Keratinocyte (primary cell): ENCODE measurements around the gene PHPT1. TPM values are rescaled to one million over a fixed set of nuclear protein-coding genes. Genes with fewer than 3 reads are reported as not detected.

Source experiments
- DNase-seq: peaks from one replicate; pipeline ENCODE4 v3.0.0-alpha.2; 2011; ENCODE audit warnings: low read depth, missing footprints, low spot score
- FAIRE-seq: peaks from 2 replicates; lab custom pipeline; 2011; peaks lifted over from hg19 to GRCh38; lab: Jason Lieb, UNC
- H2AFZ ChIP-seq: 2 replicates; pipeline ENCODE4 v1.6.0; 2012; ENCODE audit warnings: low read length, control low read depth, inconsistent platforms; ENCODE audit not compliant: control insufficient read depth
- H3K27ac ChIP-seq: 2 replicates; pipeline ENCODE4 v1.5.1; 2011; ENCODE audit warnings: low read length; ENCODE audit not compliant: control insufficient read depth, insufficient read depth
- H3K27me3 ChIP-seq: 3 replicates; pipeline ENCODE4 v1.6.0; 2011; ENCODE audit warnings: low read length; ENCODE audit not compliant: control insufficient read depth, insufficient read depth; ENCODE audit errors: extremely low read depth
- H3K36me3 ChIP-seq, 2 experiments: 2 replicates in 1 of 2; 3 replicates in 1 of 2; pipeline ENCODE4 v1.5.1; 2011; ENCODE audit warnings: low read length in 2 of 2, mild to moderate bottlenecking in 1 of 2; ENCODE audit not compliant: control insufficient read depth in 2 of 2, insufficient read depth in 2 of 2; ENCODE audit errors: extremely low read depth in 1 of 2
- H3K4me1 ChIP-seq: 3 replicates; pipeline ENCODE4 v1.5.1; 2011; ENCODE audit warnings: low read length; ENCODE audit not compliant: control insufficient read depth, insufficient read depth; ENCODE audit errors: extremely low read depth
- H3K4me2 ChIP-seq: 3 replicates; pipeline ENCODE4 v1.6.0; 2011; ENCODE audit warnings: low read depth, low read length; ENCODE audit not compliant: control insufficient read depth, insufficient read depth; ENCODE audit errors: extremely low read depth
- H3K4me3 ChIP-seq, 3 experiments: fragments of 200-600 bp in 1 of 3; sonication (generic) in 1 of 3; 2 replicates in 2 of 3; 3 replicates in 1 of 3; pipeline ENCODE4 v1.5.1; 2011 to 2016; ENCODE audit warnings: low read length in 3 of 3, mild to moderate bottlenecking in 3 of 3, control low read depth in 2 of 3, inconsistent platforms in 1 of 3, low read depth in 1 of 3, mixed read lengths in 1 of 3, mixed run types in 1 of 3, moderate library complexity in 1 of 3; ENCODE audit not compliant: control insufficient read depth in 2 of 3, insufficient read depth in 2 of 3; ENCODE audit errors: extremely low read depth in 1 of 3
- H3K79me2 ChIP-seq: 2 replicates; pipeline ENCODE4 v1.6.0; 2012; ENCODE audit warnings: low read length; ENCODE audit not compliant: control insufficient read depth, insufficient read depth
- H3K9ac ChIP-seq: 3 replicates; pipeline ENCODE4 v1.6.0; 2011; ENCODE audit warnings: low read length; ENCODE audit not compliant: control insufficient read depth, insufficient read depth; ENCODE audit errors: extremely low read depth
- H3K9me1 ChIP-seq: 3 replicates; pipeline ENCODE4 v1.6.0; 2011; ENCODE audit warnings: low read length; ENCODE audit not compliant: control insufficient read depth, insufficient read depth; ENCODE audit errors: extremely low read depth
- H3K9me3 ChIP-seq: 2 replicates; pipeline ENCODE4 v1.5.1; 2012; ENCODE audit warnings: low read depth, low read length; ENCODE audit not compliant: control insufficient read depth
- H4K20me1 ChIP-seq: 3 replicates; pipeline ENCODE4 v1.6.0; 2011; ENCODE audit warnings: low read length; ENCODE audit not compliant: control insufficient read depth, insufficient read depth; ENCODE audit errors: extremely low read depth
- EZH2 ChIP-seq: IDR thresholded peaks from one replicate; pipeline ENCODE4 v1.6.1; 2012; ENCODE audit warnings: inconsistent platforms, mild to moderate bottlenecking, low read length, moderate library complexity
- dilution Hi-C: fragments of 300-500 bp; cut with MboI; formaldehyde crosslinking; loops from one replicate; pipeline ENCODE4 v1.7.0; 2020; ENCODE audit warnings: low sequenced_read_pairs; ENCODE audit not compliant: extremely low pct_ligation_motif_present
- polyA plus RNA-seq, 5 experiments: library from polyadenylated mRNA; depleted of rRNA in 3 of 5; stranded (reverse) in 3 of 5; stranded (forward) in 1 of 5; unstranded in 1 of 5; fragments of >200 nt; gene quantifications; 1 replicate in 1 of 5; 2 replicates in 3 of 5; 3 replicates in 1 of 5; pipeline versions ENCODE4 v1.2.1 to v1.2.3, GENCODE V29; 2011 to 2012; ENCODE audit warnings: missing spikeins in 2 of 5, low read depth in 1 of 5, low replicate concordance in 1 of 5
- TF ChIP-seq, protein P1 (sequence below), 3 experiments: IDR thresholded peaks in 1 of 3; conservative IDR thresholded peaks in 1 of 3; optimal IDR thresholded peaks in 1 of 3; 2 replicates in 2 of 3; 3 replicates in 1 of 3; pipeline versions ENCODE3 to v1.5.1; 2011; ENCODE audit warnings: low read length in 3 of 3, mild to moderate bottlenecking in 3 of 3, moderate library complexity in 2 of 3, control low read depth in 1 of 3, inconsistent platforms in 1 of 3; ENCODE audit not compliant: insufficient read depth in 2 of 3; ENCODE audit errors: extremely low read depth in 1 of 3

PHPT1 gene
- polyA plus RNA-seq, 1 donor (not counting 4 experiments of a cell fraction or from before 2014, with no cell fraction given), result 68.8 TPM

DNA sequence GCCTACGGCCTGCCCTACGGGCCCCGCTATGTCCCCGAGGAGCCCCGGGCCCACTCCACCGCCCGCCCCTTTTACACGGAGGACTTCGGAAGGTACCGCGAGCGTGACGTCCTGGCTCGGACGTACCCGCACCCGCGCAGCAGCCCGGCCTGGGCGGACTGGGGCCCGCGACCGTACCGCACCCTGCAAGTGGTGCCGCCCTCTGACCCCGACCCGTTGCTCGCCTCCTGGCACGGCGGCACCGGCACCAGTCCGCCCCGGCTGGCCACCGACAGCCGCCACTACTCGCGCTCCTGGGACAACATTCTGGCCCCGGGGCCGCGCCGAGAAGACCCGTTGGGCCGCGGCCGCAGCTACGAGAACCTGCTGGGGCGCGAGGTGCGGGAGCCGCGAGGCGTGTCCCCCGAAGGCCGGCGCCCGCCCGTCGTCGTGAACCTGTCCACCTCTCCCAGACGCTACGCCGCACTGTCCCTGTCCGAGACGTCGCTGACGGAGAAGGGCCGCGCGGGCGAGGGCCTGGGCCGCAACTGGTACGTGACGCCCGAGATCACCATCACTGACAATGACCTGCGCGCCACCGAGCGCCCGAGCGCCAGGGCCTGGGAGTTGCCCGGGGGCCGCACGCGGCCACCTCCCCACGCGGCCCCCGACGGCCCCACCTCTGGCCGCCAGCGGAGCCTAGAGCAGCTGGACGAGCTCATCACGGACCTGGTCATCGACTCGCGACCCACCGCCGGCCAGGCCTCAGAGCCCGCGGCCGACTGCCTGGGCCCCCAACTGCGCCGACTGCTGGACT lies 3.5 kb upstream of the PHPT1 start:
- Histone ChIP-seq H3K9ac (no peak overlapping the region), H3K36me3 (peaks cover 2 to 4% of the 10 kb centered on the region in 2 experiments), H2AFZ (no peak overlapping the region), H3K27me3 (peaks cover 43% of the 10 kb centered on the region), H3K27ac (no peak overlapping the region), H3K4me1 (peaks cover 18% of the 10 kb centered on the region), H3K9me1 (no peaks in the 10 kb centered on the region), H3K79me2 (peaks cover 6% of the 10 kb centered on the region), H3K4me2 (no peak overlapping the region), H4K20me1 (peaks cover 6% of the 10 kb centered on the region), H3K9me3 (no peaks in the 10 kb centered on the region), H3K4me3 (no peak overlapping the region)
- DNase-seq (no peak), FAIRE-seq (no peak)
- peak; percentile 38 for TF ChIP-seq EZH2
- TF ChIP-seq, protein P1, sequence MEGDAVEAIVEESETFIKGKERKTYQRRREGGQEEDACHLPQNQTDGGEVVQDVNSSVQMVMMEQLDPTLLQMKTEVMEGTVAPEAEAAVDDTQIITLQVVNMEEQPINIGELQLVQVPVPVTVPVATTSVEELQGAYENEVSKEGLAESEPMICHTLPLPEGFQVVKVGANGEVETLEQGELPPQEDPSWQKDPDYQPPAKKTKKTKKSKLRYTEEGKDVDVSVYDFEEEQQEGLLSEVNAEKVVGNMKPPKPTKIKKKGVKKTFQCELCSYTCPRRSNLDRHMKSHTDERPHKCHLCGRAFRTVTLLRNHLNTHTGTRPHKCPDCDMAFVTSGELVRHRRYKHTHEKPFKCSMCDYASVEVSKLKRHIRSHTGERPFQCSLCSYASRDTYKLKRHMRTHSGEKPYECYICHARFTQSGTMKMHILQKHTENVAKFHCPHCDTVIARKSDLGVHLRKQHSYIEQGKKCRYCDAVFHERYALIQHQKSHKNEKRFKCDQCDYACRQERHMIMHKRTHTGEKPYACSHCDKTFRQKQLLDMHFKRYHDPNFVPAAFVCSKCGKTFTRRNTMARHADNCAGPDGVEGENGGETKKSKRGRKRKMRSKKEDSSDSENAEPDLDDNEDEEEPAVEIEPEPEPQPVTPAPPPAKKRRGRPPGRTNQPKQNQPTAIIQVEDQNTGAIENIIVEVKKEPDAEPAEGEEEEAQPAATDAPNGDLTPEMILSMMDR (optimal IDR thresholded peaks at IDR 0.05 in 1 of 3, IDR thresholded peaks at IDR 0.05 in 1 of 3, conservative IDR thresholded peaks at IDR 0.05 in 1 of 3; ENCODE audit: extremely low read depth in 1 of 3, insufficient read depth in 2 of 3, low read length in 3 of 3), result no peak
- dilution Hi-C loops, result no loop called here

DNA sequence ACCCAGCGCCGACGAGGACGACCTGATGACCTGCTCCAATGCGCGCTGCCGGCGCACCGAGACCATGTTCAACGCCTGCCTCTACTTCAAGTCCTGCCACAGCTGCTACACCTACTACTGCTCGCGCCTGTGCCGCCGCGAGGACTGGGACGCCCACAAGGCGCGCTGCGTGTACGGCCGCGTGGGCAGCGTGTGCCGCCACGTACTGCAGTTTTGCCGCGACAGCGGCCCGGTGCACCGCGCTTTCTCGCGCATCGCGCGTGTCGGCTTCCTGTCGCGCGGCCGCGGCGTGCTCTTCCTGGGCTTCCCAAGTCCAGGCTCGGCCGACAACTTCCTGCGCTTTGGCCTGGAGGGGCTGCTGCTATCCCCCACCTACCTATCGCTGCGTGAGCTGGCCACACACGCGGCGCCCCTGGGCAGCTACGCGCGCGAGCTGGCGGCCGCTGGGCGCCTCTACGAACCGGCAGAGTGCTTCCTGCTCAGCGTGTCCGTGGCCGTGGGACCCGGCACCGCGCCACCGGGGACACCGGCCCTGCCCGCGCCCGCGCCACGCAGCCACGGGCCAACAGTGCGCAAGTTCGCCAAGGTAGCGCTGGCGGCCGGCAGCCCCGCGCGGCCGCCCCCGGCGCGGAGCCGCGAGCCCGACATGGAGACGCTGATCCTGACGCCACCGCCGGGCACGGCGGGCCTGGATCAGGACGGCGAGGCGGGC lies 2.7 kb upstream of the PHPT1 start:
- Histone ChIP-seq H2AFZ (no peak overlapping the region), H4K20me1 (peaks cover 6% of the 10 kb centered on the region), H3K4me3 (no peak overlapping the region), H3K9ac (no peak overlapping the region), H3K36me3 (peaks cover 0 to 13% of the 10 kb centered on the region in 2 experiments), H3K9me1 (no peaks in the 10 kb centered on the region), H3K9me3 (no peaks in the 10 kb centered on the region), H3K4me2 (peak overlapping the region; percentile 22), H3K79me2 (peaks cover 6% of the 10 kb centered on the region), H3K4me1 (peaks cover 15% of the 10 kb centered on the region), H3K27ac (no peak overlapping the region), H3K27me3 (peaks cover 43% of the 10 kb centered on the region)
- dilution Hi-C loops, result no loop called here
- FAIRE-seq (no peak), DNase-seq (no peak)
- TF ChIP-seq, protein P1 (optimal IDR thresholded peaks at IDR 0.05 in 1 of 3, IDR thresholded peaks at IDR 0.05 in 1 of 3, conservative IDR thresholded peaks at IDR 0.05 in 1 of 3; ENCODE audit: extremely low read depth in 1 of 3, insufficient read depth in 2 of 3, low read length in 3 of 3), result no peak
- TF ChIP-seq EZH2, result peak; percentile 84
